ENCODE measurements around the gene KCNK5.

DNA sequence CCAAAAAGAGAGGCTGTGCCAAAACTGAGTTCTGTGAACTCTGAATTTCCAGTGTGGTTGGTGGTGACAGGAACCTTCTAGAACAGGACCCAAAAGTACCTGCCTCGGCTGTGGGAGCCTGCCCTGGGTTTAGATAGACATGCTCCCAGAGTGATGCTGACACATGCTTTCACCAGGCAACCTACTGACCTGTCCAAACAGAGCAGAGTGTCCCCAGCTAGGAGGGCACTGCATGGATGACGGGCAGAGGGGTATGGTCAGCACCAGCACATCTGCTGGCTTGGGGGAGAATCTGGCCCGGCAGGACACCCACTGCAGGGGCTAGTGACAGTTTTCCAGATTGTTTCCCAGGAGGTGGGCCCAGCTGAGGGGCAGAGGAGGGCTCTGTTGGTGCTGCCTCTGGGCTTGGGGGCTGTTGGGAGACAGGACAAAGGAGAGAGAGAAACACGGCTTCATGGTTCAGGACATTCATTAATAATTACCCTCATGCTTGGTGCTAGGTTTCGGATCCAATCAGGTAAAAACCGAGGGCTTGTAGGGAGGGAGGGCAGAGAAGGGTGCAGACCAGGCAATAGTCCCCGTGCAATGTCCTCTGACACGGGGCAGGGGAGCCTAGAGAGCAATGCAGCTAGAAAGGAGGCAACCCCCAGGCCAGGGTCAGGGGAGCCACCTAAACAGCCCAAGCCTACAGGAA, 15.0 kb downstream of the KCNK5 start:
- TF ChIP-seq, protein P1, sequence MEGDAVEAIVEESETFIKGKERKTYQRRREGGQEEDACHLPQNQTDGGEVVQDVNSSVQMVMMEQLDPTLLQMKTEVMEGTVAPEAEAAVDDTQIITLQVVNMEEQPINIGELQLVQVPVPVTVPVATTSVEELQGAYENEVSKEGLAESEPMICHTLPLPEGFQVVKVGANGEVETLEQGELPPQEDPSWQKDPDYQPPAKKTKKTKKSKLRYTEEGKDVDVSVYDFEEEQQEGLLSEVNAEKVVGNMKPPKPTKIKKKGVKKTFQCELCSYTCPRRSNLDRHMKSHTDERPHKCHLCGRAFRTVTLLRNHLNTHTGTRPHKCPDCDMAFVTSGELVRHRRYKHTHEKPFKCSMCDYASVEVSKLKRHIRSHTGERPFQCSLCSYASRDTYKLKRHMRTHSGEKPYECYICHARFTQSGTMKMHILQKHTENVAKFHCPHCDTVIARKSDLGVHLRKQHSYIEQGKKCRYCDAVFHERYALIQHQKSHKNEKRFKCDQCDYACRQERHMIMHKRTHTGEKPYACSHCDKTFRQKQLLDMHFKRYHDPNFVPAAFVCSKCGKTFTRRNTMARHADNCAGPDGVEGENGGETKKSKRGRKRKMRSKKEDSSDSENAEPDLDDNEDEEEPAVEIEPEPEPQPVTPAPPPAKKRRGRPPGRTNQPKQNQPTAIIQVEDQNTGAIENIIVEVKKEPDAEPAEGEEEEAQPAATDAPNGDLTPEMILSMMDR (IDR thresholded peaks at IDR 0.05) = no peak
- TF ChIP-seq EZH2 (IDR thresholded peaks at IDR 0.05; ENCODE audit: borderline replicate concordance, insufficient read depth, low read depth, low read length, poor library complexity, severe bottlenecking) = no peak
